NCI-H2227 (cell line): ENCODE measurements around the gene AIFM3.

Experiments
- DNase-seq: peaks from one replicate; lab custom pipeline; 2025; ENCODE audit not compliant: unreplicated experiment; lab: John Stamatoyannopoulos, UW

AIFM3 gene

GRCh38 chr22:21025763-21026755 lies 59.0 kb downstream of the AIFM3 start:
- DNase-seq = no peak

GRCh38 chr22:21026783-21027692 lies 60.0 kb downstream of the AIFM3 start:
- DNase-seq = no peak

GRCh38 chr22:21028277-21029251 lies 61.5 kb downstream of the AIFM3 start:
- no peak for DNase-seq

- DNase-seq = no peak
Observed at GRCh38 chr22:21029486-21030025, 62.5 kb downstream of the AIFM3 start.

GRCh38 chr22:21030032-21030431 lies 63.0 kb downstream of the AIFM3 start:
- DNase-seq = no peak
